ENCODE results near the gene GRAP2. TPM values are rescaled to one million over a fixed set of nuclear protein-coding genes. Genes with fewer than 3 reads are reported as not detected.

Gene GRAP2
- total and polyA plus RNA-seq, 2 of the 13 experiments (the other 11 are each of a cell fraction or from before 2014, with no cell fraction given): 0.15 TPM; not detected in 1

GRCh38 chr22:39893526-39893925 lies 7.4 kb upstream of the GRAP2 start, which contains the start of gene ENTHD1:
TSS of gene ENTHD1 (minus strand) at chr22:39893760. CDS start at chr22:39887748, 6,012 bp downstream.
- 39% methylated on average over 5 of the region's 20 CpGs for WGBS (ENCODE audit: low lambda C conversion rate)
- no peaks in the 10 kb centered on the region for H3K9me3 ChIP-seq (ENCODE audit: low read length)
- H3K79me2 ChIP-seq (ENCODE audit: insufficient read depth, low read length): no peaks in the 10 kb centered on the region
- no peaks in the 10 kb centered on the region for H3K4me1 ChIP-seq (ENCODE audit: insufficient read depth, low read length)
- no peaks in the 10 kb centered on the region for H4K20me1 ChIP-seq (ENCODE audit: insufficient read depth, low read length)
- no peak within 1 kb of the TSS for H3K4me3 ChIP-seq (replicated peaks in 1 of 3; ENCODE audit: insufficient read depth in 1 of 3, low read depth in 2 of 3, low read length in 3 of 3)
- FAIRE-seq: no peak
- intact Hi-C loops (cut with micrococcal nuclease; ENCODE audit: unreplicated experiment) (no loop called here), in situ Hi-C loops (cut with HindIII; ENCODE audit: extremely low pct_ligation_motif_present, low pct_unique_long_range_greater_than_20kb) (no loop called here)
- no peak for DNase-seq (ENCODE audit: low spot score)
- TF ChIP-seq ZNF547 (CRISPR knock-in tag; IDR thresholded peaks at IDR 0.05): no peak
- TF ChIP-seq CREB1 (IDR thresholded peaks at IDR 0.05): 0 out of 2 replicates have a peak, but pooled peaks have one; percentile 6
- no peak for TF ChIP-seq CREB1 (CRISPR knock-in tag; IDR thresholded peaks at IDR 0.05)
- TF ChIP-seq ZNF75D (CRISPR knock-in tag; IDR thresholded peaks at IDR 0.05; ENCODE audit: borderline replicate concordance): no peak
- H3K27me3 ChIP-seq (ENCODE audit: control insufficient read depth in 1 of 2, insufficient read depth in 2 of 2, low read length in 2 of 2): peaks cover 0 to 11% of the 10 kb centered on the region in 2 experiments; a peak in 1 of 5 replicates
- H3K9ac ChIP-seq (ENCODE audit: insufficient read depth, low read depth, low read length): no peak within 1 kb of the TSS
- BruUV-seq (replicated peaks): no TSS peak
- H2AFZ ChIP-seq (ENCODE audit: low read length): no peak within 1 kb of the TSS
- CTCF ChIA-PET (ENCODE audit: low intra/inter-chr PET ratio, low total read pairs): no interaction called here
- H3K27ac ChIP-seq (ENCODE audit: extremely low read length, insufficient read depth, low read length): no peak within 1 kb of the TSS
- POLR2A ChIA-PET: no interaction called here
- H3K4me2 ChIP-seq (ENCODE audit: low read depth, low read length): no peak within 1 kb of the TSS
- ATAC-seq: no peak
- H3K36me3 ChIP-seq (replicated peaks in 1 of 2; ENCODE audit: control insufficient read depth in 1 of 2, insufficient read depth in 2 of 2, low read length in 2 of 2): no peaks in the 10 kb centered on the region

- Histone ChIP-seq H4K20me1 (ENCODE audit: insufficient read depth, low read length) (no peaks in the 10 kb centered on the region), H2AFZ (ENCODE audit: low read length) (no peak overlapping the region), H3K9me3 (ENCODE audit: low read length) (no peaks in the 10 kb centered on the region), H3K4me2 (ENCODE audit: low read depth, low read length) (no peak overlapping the region), H3K4me3 (replicated peaks in 1 of 3; ENCODE audit: insufficient read depth in 1 of 3, low read depth in 2 of 3, low read length in 3 of 3) (no peak overlapping the region), H3K27me3 (ENCODE audit: control insufficient read depth in 1 of 2, insufficient read depth in 2 of 2, low read length in 2 of 2) (peaks cover 1 to 11% of the 10 kb centered on the region in 2 experiments; a peak in 1 of 5 replicates), H3K4me1 (ENCODE audit: insufficient read depth, low read length) (no peaks in the 10 kb centered on the region), H3K36me3 (replicated peaks in 1 of 2; ENCODE audit: control insufficient read depth in 1 of 2, insufficient read depth in 2 of 2, low read length in 2 of 2) (no peaks in the 10 kb centered on the region), H3K9ac (ENCODE audit: insufficient read depth, low read depth, low read length) (no peak overlapping the region), H3K79me2 (ENCODE audit: insufficient read depth, low read length) (no peaks in the 10 kb centered on the region), H3K27ac (ENCODE audit: extremely low read length, insufficient read depth, low read length) (no peak overlapping the region)
- ATAC-seq (no peak), FAIRE-seq (no peak), DNase-seq (ENCODE audit: low spot score) (no peak)
- ChIA-PET POLR2A (no interaction called here), CTCF (ENCODE audit: low intra/inter-chr PET ratio, low total read pairs) (no interaction called here)
- no TSS peak for BruUV-seq (replicated peaks)
- intact Hi-C loops (cut with micrococcal nuclease; ENCODE audit: unreplicated experiment): no loop called here
- 9% methylated on average over 7 of the region's 7 CpGs for WGBS (ENCODE audit: low lambda C conversion rate)
- in situ Hi-C loops (cut with HindIII; ENCODE audit: extremely low pct_ligation_motif_present, low pct_unique_long_range_greater_than_20kb): no loop called here
- TF ChIP-seq ZUFSP (CRISPR knock-in tag; IDR thresholded peaks at IDR 0.05; ENCODE audit: borderline replicate concordance) (no peak), AHDC1 (CRISPR knock-in tag; IDR thresholded peaks at IDR 0.05; ENCODE audit: borderline replicate concordance) (no peak), MED13 (CRISPR knock-in tag; IDR thresholded peaks at IDR 0.05) (no peak), GFI1 (CRISPR knock-in tag; IDR thresholded peaks at IDR 0.05; ENCODE audit: borderline replicate concordance) (no peak), NCOA1 (CRISPR knock-in tag; IDR thresholded peaks at IDR 0.05) (no peak), NFE2L1 (CRISPR knock-in tag; IDR thresholded peaks at IDR 0.05; ENCODE audit: borderline replicate concordance) (no peak), U2AF2 (IDR thresholded peaks at IDR 0.05; ENCODE audit: low read depth, low read length) (no peak)
Observed at GRCh38 chr22:39894554-39895092, 6.3 kb upstream of the GRAP2 start.

All from HepG2 (cell line).